ENCODE results near the gene AUTS2.

AUTS2 gene

DNA sequence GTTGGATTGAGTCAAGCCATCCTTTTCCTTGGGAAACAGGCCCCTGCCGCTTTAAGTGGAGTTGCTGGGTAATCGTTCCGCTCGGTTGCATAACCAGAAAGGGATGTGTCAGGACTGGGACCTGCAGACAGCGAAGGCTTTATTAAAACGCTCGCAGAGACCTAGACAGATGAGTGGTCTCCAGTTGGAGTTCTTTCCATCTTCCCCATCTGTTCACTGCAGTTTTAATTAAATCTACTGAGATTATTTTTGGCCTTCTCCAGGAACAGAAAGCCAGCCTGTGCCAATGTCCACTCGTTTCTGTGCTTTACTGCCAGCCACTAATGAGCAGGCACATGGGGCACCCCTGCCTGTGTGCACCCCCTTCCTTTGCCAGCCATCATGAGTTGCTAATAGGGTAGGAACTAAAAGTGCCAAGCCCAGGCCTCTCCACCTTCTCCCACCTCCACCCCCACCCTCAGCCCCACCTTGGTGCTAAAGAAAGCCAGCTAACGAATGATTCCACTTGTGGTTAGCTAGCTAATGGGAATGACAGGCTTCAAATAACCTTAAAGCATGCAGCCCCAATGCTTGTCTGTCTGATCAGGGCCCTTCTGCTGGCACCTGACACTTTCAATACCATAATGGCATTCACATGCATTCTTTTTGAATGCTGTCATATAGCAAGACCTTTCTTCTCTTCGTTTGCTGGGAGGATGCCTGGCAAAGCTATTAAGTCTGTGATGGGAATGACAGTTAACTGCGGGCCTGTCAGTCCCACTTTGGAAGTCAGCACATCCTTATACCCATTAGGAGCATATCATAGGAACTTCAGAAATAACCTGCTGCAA, 976.9 kb downstream of the AUTS2 start:
- Histone ChIP-seq H3K36me3 (ENCODE audit: low read length) (no peaks in the 10 kb centered on the region), H3K9ac (ENCODE audit: low read length) (no peak overlapping the region), H3K4me3 (ENCODE audit: insufficient read depth, low read length, poor library complexity, severe bottlenecking) (no peak overlapping the region), H3K9me3 (ENCODE audit: insufficient read depth, low read length) (no peaks in the 10 kb centered on the region), H3K9me2 (replicated peaks; ENCODE audit: insufficient read depth, low read length) (no peaks in the 10 kb centered on the region), H3K4me2 (ENCODE audit: low read depth, low read length, poor library complexity, severe bottlenecking) (no peak overlapping the region), H3K27me3 (ENCODE audit: low read length) (no peaks in the 10 kb centered on the region), H3F3A (ENCODE audit: insufficient read depth) (no peaks in the 10 kb centered on the region), H4K20me1 (ENCODE audit: low read depth, low read length) (no peaks in the 10 kb centered on the region), H3K79me2 (ENCODE audit: insufficient read depth, low read length) (no peaks in the 10 kb centered on the region), H3K27ac (ENCODE audit: low read depth, low read length) (no peak overlapping the region), H2AFZ (ENCODE audit: low read depth, low read length, severe bottlenecking) (no peak overlapping the region)
- TF ChIP-seq EZH2phosphoT487 (conservative IDR thresholded peaks at IDR 0.05; ENCODE audit: low read length): no peak
- no peak for TF ChIP-seq CTCF (IDR thresholded peaks at IDR 0.05; ENCODE audit: insufficient read depth, low read length, poor library complexity, severe bottlenecking)

- H3K9me2 ChIP-seq (replicated peaks; ENCODE audit: insufficient read depth, low read length): no peaks in the 10 kb centered on the region
- H3K4me3 ChIP-seq (ENCODE audit: insufficient read depth, low read length, poor library complexity, severe bottlenecking): no peak overlapping the region
- no peak overlapping the region for H3K27ac ChIP-seq (ENCODE audit: low read depth, low read length)
- H3K27me3 ChIP-seq (ENCODE audit: low read length): no peaks in the 10 kb centered on the region
- no peaks in the 10 kb centered on the region for H3F3A ChIP-seq (ENCODE audit: insufficient read depth)
- no peak overlapping the region for H2AFZ ChIP-seq (ENCODE audit: low read depth, low read length, severe bottlenecking)
- no peaks in the 10 kb centered on the region for H4K20me1 ChIP-seq (ENCODE audit: low read depth, low read length)
- H3K9me3 ChIP-seq (ENCODE audit: insufficient read depth, low read length): no peaks in the 10 kb centered on the region
- H3K9ac ChIP-seq (ENCODE audit: low read length): no peak overlapping the region
- TF ChIP-seq EZH2phosphoT487 (conservative IDR thresholded peaks at IDR 0.05; ENCODE audit: low read length): no peak
- no peak for TF ChIP-seq CTCF (IDR thresholded peaks at IDR 0.05; ENCODE audit: insufficient read depth, low read length, poor library complexity, severe bottlenecking)
- no peak overlapping the region for H3K4me2 ChIP-seq (ENCODE audit: low read depth, low read length, poor library complexity, severe bottlenecking)
- no peaks in the 10 kb centered on the region for H3K79me2 ChIP-seq (ENCODE audit: insufficient read depth, low read length)
- H3K36me3 ChIP-seq (ENCODE audit: low read length): no peaks in the 10 kb centered on the region
These were observed 978.8 kb downstream of the AUTS2 start for GRCh38 chr7:70577078-70577477.

DNA sequence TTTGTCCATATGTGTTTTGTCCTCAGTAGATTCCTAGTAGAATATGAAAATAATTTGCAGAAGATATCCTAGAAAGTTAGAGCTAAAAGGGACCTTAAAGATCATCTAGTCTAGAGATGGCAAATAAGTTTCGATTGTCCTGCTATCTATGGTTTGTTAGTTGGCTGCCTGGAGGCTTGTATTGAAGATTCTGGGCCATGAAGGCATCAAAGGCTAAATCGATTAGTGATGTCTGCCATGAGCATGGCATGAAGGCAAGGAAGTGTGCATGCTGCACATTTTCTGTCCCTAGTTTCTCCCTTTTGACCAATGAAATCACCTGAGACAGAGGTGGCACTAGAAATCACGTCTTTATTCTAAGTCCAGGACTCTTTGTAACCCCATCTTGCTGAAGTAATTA, 979.9 kb downstream of the AUTS2 start:
- Histone ChIP-seq H3K9me3 (ENCODE audit: insufficient read depth, low read length) (no peaks in the 10 kb centered on the region), H3K27ac (ENCODE audit: low read depth, low read length) (no peak overlapping the region), H3K4me2 (ENCODE audit: low read depth, low read length, poor library complexity, severe bottlenecking) (no peak overlapping the region), H3K79me2 (ENCODE audit: insufficient read depth, low read length) (no peaks in the 10 kb centered on the region), H4K20me1 (ENCODE audit: low read depth, low read length) (no peaks in the 10 kb centered on the region), H2AFZ (ENCODE audit: low read depth, low read length, severe bottlenecking) (no peak overlapping the region), H3K4me3 (ENCODE audit: insufficient read depth, low read length, poor library complexity, severe bottlenecking) (no peak overlapping the region), H3K9ac (ENCODE audit: low read length) (no peak overlapping the region), H3K36me3 (ENCODE audit: low read length) (no peaks in the 10 kb centered on the region), H3K9me2 (replicated peaks; ENCODE audit: insufficient read depth, low read length) (no peaks in the 10 kb centered on the region), H3F3A (ENCODE audit: insufficient read depth) (no peaks in the 10 kb centered on the region), H3K27me3 (ENCODE audit: low read length) (no peaks in the 10 kb centered on the region)
- no peak for TF ChIP-seq EZH2phosphoT487 (conservative IDR thresholded peaks at IDR 0.05; ENCODE audit: low read length)
- no peak for TF ChIP-seq CTCF (IDR thresholded peaks at IDR 0.05; ENCODE audit: insufficient read depth, low read length, poor library complexity, severe bottlenecking)

Measured in SU-DHL-6 (cell line).